HG03520 (cell line): ENCODE data around the gene MAD2L2.

Experiments
- ATAC-seq: cut with Tn5 transposase; IDR thresholded peaks from one replicate; pipeline ENCODE4 v1.9.1; 2021; ENCODE audit warnings: mild to moderate bottlenecking, moderate library complexity; ENCODE audit not compliant: unreplicated experiment

Gene MAD2L2

DNA sequence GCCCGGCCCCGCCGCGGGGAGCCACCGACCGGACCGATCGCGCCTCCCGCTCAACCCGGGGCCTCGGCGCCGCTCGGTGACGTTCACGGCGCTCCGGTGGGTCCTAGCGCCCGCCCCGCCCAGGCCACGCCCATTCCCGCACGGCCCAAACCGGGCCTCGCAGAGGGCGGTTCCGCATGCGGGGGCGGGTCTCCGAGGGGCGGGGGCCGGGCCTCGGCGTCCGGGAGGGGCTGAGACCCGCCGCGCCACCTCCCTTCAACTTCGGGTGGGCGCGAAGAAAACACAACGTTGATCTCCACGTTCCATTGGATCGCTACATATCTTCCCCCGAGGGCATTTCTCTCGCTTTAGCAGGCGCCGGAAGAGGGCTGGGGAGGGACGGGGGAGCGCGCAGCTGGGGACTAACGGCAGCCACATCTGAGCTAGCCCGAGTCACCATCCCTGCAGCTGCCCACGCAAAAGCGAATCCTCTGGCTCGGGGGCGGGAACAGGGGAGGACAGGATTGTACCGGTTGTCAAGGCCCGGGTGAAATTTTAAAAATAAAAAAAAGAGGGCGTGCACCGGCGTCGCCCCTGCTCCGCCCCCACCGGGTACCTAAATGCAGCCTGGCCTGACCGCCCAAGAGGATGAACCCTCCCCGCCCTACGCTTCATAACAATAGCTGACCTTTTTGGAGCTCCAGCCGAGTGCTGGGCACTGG is at the start of gene MAD2L2:
MAD2L2 (minus strand) TSS at position 78 of the 701 bp plus-strand sequence. CDS start 547 bp downstream, outside the sequence.
- ATAC-seq, result peak; percentile 77

- no peak for ATAC-seq
Observed at GRCh38 chr1:11730429-11730891, 49.5 kb upstream of the MAD2L2 start.

- no peak for ATAC-seq
Observed at GRCh38 chr1:11729498-11730428, 48.8 kb upstream of the MAD2L2 start.

DNA sequence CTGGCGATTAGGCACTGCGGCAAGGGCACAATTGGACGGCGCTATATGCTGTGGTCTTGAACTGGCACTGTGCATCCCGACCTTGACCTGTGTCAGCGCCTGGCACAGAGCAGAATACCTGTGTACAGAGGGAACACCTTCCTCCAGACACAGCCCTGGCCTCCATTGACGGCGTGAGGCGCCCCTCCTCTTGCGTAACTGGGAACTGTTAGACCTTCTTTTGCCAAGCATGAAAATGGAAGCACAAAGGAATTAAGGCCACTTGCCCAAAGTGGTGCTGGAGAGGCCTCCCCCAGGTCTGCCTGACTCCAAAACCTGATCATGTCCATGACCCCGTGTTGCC is 48.2 kb upstream of the MAD2L2 start:
- ATAC-seq, result no peak

DNA sequence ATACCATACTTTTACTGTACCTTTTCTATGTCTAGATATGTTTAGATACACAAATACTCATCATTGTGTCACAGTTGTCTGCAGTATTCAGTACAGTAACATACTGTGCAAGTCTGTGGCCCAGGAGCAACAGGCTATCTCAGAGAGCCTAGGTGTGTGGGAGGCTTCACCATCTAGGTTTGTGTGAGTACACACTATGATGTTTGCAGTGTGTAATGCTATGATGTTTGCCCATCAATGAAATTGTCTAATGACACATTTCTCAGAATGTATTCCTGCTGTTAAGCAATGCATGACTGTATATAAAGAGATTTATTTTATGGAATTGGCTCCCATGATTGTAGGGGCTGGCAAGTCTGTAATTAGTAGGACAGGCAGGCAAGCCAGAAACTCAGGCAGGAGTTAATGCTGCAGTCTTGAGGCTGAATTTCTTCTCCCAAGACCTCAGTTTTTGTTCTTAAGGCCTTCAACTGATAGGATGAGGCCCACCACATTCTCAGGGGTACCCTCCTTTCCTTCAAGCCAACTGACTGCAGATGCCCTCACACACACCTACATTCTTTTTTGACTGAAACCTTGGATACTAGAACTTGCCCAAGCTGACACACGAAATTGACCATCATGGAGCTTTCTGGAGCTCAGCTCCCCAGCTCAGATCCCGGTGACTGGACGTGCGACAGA is 47.3 kb upstream of the MAD2L2 start:
- ATAC-seq, result no peak

- no peak for ATAC-seq
Observed at GRCh38 chr1:11727119-11727518, 46.2 kb upstream of the MAD2L2 start.

DNA sequence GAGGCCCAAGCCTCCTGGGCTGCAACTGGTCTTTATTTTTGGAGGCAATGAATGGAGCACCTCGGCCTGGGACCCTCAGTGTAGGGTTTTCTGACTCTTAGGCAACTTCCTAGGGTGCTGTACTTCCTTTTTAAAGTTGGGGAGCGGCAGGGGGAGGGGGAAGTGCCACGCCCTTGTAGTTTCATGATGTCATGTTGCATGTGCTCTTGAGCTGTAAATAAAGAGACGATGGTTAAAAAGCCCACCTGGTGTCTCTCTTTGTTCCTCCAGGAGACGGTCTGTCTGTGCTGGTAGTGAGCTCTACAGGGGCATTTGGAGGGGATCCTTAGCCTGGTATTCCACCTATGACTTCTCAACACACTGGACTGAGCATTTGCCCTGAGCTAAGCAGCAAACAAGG is 44.7 kb upstream of the MAD2L2 start:
- ATAC-seq, result no peak

DNA sequence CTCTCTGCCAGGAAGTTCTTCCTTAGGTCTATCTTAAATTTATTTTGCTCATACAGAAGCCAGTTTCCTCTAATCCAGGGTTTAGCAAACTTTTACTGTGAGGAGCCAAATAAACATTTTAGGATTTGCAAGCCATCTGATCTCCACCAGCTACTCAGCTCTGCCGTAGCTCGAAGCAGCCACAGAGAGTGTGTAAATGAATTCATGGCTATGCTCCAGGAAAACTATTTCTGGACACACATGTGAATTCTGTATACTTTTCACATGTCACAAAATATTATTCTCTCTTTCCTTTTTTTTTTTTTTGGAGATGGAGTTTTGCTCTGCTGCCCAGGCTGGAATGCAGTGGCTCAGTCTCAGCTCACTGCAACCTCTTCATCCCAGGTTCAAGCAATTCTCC is 41.6 kb upstream of the MAD2L2 start:
- no peak for ATAC-seq

GRCh38 chr1:11721311-11721710 is 40.4 kb upstream of the MAD2L2 start:
- ATAC-seq, result no peak

DNA sequence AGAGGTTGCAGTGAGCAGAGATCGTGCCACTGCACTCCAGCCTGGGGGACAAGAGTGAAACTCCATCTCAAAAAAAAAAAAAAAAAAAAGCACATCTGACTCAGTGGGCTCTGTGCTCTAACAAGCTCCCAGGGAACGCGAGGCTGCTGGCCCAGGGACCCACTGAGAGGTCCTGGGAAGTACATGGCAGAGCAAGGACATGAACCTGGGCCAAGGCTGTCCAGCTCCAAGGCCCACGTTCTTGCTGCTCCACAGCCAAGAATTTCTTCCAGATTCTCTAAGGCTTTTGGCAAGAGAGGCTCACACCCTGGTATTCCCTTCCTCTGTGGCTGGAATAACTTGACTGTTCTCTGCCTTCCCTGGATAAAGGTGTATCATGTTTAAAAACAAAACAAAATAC is 39.6 kb upstream of the MAD2L2 start:
- ATAC-seq, result no peak

GRCh38 chr1:11720033-11720376 is 39.1 kb upstream of the MAD2L2 start:
- no peak for ATAC-seq

GRCh38 chr1:11719313-11720032 is 38.5 kb upstream of the MAD2L2 start:
- ATAC-seq, result no peak

GRCh38 chr1:11714831-11715575 is 34.1 kb upstream of the MAD2L2 start:
- no peak for ATAC-seq

DNA sequence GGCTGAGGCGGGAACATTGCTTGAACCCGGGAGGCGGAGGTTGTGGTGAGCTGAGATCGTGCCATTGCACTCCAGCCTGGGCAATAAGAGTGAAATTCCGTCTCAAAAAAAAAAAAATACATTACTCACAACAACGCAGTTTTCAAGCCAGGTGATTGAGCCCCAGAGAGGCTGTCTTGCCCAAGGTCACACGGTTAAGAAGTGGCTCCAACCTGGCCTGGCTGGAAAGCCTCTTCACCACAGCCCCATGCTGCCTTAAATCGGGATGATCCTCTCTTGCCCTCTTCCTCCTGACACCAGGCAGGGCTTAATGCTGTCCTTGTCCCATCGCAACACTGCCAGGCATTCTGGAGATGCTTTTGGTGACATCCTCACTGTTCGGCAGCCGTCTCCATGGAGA is 32.1 kb upstream of the MAD2L2 start:
- no peak for ATAC-seq

DNA sequence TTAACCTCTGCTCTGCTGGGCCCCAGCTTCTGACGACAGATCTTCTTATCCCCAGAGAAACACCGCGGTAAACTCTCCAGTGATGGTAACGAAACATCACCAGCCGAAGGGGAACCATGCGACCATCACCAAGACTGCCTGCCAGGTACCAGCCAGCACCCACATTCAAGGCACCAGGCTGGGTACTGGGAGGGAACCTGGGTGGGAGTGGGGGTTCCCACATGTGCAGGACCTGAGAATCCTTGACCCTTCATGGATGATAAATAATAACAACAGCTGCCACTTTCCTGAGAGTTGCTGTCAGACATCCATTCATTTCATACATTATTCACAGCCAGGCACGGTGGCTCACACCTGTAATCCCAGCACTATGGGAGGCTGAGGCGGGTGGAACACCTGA is 31.3 kb upstream of the MAD2L2 start:
- ATAC-seq, result no peak

DNA sequence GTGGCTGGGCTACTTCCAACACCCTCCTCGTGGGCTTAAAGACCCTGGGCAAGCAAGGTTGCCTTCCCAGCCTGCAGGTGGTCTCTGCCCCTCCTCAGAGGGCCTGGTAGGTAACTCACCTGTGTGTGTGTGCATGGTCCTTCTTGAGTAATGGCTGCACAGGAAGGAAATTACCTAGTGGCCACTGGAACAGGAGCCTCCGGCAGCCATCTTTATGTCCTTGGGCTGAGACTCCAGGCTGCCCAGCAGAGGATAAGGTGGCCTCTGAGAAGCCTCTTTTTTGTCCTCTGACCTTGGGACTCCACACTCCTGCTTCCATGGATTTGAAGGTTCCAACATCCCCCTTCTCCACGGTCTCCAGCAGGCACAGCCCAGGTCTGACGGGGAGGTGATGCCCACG is 30.5 kb upstream of the MAD2L2 start:
- ATAC-seq, result no peak

DNA sequence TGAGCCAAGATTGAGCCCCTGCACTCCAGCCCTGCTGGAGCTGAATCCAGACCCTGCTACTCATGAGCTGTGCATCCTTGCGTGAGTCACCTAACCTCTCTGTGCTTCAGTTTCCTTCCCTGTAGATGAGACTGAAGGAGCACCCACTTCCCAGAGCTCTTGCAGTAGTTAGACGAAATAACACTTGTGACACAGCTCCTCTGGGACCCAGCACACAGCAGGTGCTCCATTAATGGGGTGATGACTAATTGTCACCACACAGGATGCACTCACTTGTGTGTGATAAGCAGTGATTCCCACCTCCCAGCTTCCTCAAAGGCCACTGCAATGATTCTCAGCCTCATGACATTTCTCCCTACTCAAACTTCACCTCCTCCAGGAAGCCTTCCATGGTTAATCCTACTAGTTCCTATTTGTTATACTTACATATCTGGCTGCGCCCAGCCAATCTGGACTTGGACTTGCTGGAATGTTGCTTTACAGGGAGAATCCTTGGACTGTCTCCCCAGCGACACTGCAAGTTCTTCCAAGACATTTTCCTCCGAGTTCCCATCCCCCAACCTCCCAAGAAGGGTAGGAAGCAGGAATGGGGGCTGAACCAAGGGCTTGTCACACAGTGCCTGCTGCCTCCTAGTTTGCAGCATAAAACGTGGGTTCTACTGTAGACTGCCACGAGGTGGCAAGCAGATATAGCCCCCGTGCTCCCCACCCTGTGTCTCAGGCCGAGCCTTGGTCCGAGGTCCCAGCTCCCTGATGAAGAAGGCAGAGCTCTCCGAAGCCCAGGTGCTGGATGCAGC is 27.8 kb upstream of the MAD2L2 start:
- no peak for ATAC-seq

DNA sequence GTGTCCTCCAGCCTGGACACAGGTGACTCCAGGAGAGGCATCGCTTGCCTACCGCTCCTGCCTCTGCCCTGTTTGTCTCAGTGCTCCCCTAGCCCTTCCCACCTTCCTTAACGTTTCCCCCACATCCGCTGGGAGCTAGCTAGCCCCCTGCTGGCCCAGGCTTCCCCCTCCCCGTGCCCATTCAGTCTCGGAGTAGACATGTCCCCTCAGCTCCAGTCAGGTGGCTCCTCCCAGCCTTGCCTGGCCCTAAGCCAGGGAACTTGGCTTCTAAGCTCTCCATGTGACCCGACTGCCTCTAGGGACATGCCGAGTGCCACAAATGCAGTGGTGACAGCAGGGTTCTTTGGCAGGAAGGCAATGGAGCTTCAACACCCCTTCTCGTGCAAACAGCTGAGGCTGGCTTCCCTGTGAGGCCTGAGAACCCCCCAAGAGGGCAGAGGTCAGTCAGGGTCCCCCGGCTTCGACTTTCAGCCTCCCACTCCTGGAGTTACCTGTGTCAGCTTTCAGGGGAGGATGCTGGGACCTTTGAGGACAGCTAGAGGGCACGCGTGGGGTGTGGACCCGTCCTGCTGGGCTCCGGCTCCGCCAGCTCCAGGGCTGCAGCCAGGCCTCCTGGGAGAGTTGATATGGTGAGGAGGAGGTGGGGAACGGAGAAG is 26.8 kb upstream of the MAD2L2 start:
- ATAC-seq, result no peak

DNA sequence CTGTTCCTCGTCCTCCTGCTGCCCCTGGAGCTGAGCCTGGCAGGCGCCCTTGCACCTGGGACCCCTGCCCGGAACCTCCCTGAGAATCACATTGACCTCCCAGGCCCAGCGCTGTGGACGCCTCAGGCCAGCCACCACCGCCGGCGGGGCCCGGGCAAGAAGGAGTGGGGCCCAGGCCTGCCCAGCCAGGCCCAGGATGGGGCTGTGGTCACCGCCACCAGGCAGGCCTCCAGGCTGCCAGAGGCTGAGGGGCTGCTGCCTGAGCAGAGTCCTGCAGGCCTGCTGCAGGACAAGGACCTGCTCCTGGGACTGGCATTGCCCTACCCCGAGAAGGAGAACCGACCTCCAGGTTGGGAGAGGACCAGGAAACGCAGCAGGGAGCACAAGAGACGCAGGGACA is 25.3 kb upstream of the MAD2L2 start:
- no peak for ATAC-seq
